Measurements from ENCODE around the gene FADD.

The FADD gene
- 10.8 to 46.7 (median 31.8) reads per million in 18 experiments for total RNA-seq

GRCh38 chr11:70202920-70203750, at the start of gene FADD:
TSS of gene FADD (plus strand) at chr11:70203296. CDS start at chr11:70203460, 164 bp downstream.
- peak; percentile 96 to 97 for DNase-seq

- DNase-seq = no peak
These were observed 47.7 kb upstream of the FADD start for GRCh38 chr11:70155386-70155785.

- DNase-seq = no peak
These were observed 46.6 kb upstream of the FADD start for GRCh38 chr11:70156291-70157037.

- DNase-seq = no peak
These were observed 44.9 kb upstream of the FADD start for GRCh38 chr11:70158201-70158600.

- no peak for DNase-seq
These were observed 44.2 kb upstream of the FADD start for GRCh38 chr11:70158757-70159389.

- no peak for DNase-seq
These were observed 43.2 kb upstream of the FADD start for GRCh38 chr11:70159627-70160570.

GRCh38 chr11:70161043-70161625, 42.0 kb upstream of the FADD start:
- DNase-seq = no peak

GRCh38 chr11:70164705-70165104, 38.4 kb upstream of the FADD start:
- DNase-seq = no peak

- no peak for DNase-seq
These were observed 36.0 kb upstream of the FADD start for GRCh38 chr11:70167120-70167519.

GRCh38 chr11:70167723-70168404, 35.2 kb upstream of the FADD start:
- no peak for DNase-seq

- DNase-seq = no peak
These were observed 34.7 kb upstream of the FADD start for GRCh38 chr11:70168405-70168754.

- DNase-seq = no peak
These were observed 34.0 kb upstream of the FADD start for GRCh38 chr11:70169127-70169526.

- no peak for DNase-seq
These were observed 33.5 kb upstream of the FADD start for GRCh38 chr11:70169632-70170031.

- DNase-seq = no peak
These were observed 32.4 kb upstream of the FADD start for GRCh38 chr11:70170596-70171210.

GRCh38 chr11:70173018-70173417, 30.1 kb upstream of the FADD start:
- DNase-seq = no peak

- DNase-seq = no peak
These were observed 28.4 kb upstream of the FADD start for GRCh38 chr11:70174547-70175235.

GRCh38 chr11:70175236-70175698, 27.8 kb upstream of the FADD start:
- no peak for DNase-seq

GRCh38 chr11:70176940-70177689, 26.0 kb upstream of the FADD start:
- DNase-seq = peak; percentile 32 to 44

GRCh38 chr11:70180906-70181305, 22.2 kb upstream of the FADD start:
- DNase-seq = no peak

Data from inflammatory macrophage (primary cell).